M059J (cell line): ENCODE results near the gene PPP1R3E. TPM values are rescaled to one million over a fixed set of nuclear protein-coding genes. Genes with fewer than 3 reads are reported as not detected.
A peak's percentile ranks its signal among the peaks of the same experiment; 100 is the strongest.

Experiments used
- DNase-seq: peaks from one replicate; pipeline ENCODE4 v3.0.0-alpha.2; 2012; ENCODE audit warnings: low read depth
- total RNA-seq: library from RNA; depleted of rRNA; stranded (reverse); fragments of >200 nt; shearing (Covaris generic); gene quantifications from 2 replicates; pipeline ENCODE4 v1.2.3, GENCODE V29; 2014; rRNA removed

Gene PPP1R3E
- total RNA-seq, 1 experiment from 2014 or later: 3.0 TPM

DNA sequence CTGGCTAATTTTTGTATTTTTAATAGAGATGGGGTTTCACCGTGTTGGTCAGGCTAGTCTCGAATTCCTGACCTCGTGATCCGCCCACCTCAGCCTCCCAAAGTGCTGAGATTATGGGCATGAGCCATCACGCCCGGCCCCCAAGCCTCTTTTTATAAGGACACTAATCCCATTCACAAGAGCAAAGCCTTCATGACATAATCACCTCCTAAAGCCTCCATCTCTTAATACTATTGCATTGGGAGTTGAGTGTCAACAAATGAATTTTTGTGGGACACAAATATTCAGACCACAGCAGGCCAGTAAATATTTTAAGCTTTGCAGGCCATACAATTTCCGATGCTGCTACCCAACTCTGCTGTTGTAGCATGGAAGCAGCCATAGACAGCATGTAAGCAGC, 54.1 kb downstream of the PPP1R3E start:
- peak; percentile 65 for DNase-seq

Other genes starting within 250 kb of the PPP1R3E start
- gene CDH24, start 245.3 kb downstream of the PPP1R3E start, total RNA-seq: 7.5 and 13.7 TPM in 2 replicates
- gene ACIN1, start 207.7 kb downstream of the PPP1R3E start, total RNA-seq: 47.1 and 64.0 TPM in 2 replicates
- gene C14orf119, start 207.4 kb downstream of the PPP1R3E start, total RNA-seq: 67.5 and 78.5 TPM in 2 replicates
- gene CIROP, start 197.9 kb downstream of the PPP1R3E start, total RNA-seq: not detected in 2 replicates
- gene CEBPE, start 183.6 kb downstream of the PPP1R3E start, total RNA-seq: not detected in 2 replicates
- gene SLC7A8, start 119.2 kb downstream of the PPP1R3E start, total RNA-seq: 3.0 and 4.0 TPM in 2 replicates
- not detected in 2 replicates for gene RNF212B, start 64.9 kb downstream of the PPP1R3E start, total RNA-seq
- 9.1 and 11.9 TPM in 2 replicates for gene HOMEZ, start 16.7 kb downstream of the PPP1R3E start, total RNA-seq
- 9.5 and 17.1 TPM in 2 replicates for gene BCL2L2, start 4.0 kb upstream of the PPP1R3E start, total RNA-seq
- 80.8 and 89.2 TPM in 2 replicates for gene PABPN1, start 18.6 kb upstream of the PPP1R3E start, total RNA-seq
- 4.6 and 8.6 TPM in 2 replicates for gene SLC22A17, start 50.0 kb upstream of the PPP1R3E start, total RNA-seq
- gene EFS, start 62.3 kb upstream of the PPP1R3E start, total RNA-seq: 0.12 and 0.64 TPM in 2 replicates
- not detected in 2 replicates for gene IL25, start 70.0 kb upstream of the PPP1R3E start, total RNA-seq
- not detected in 2 replicates for gene CMTM5, start 74.2 kb upstream of the PPP1R3E start, total RNA-seq
- gene MYH6, start 105.4 kb upstream of the PPP1R3E start, total RNA-seq: not detected in 2 replicates
- not detected in 2 replicates for gene MYH7, start 132.8 kb upstream of the PPP1R3E start, total RNA-seq
- gene NGDN, start 166.8 kb upstream of the PPP1R3E start, total RNA-seq: 37.3 and 46.4 TPM in 2 replicates
- 0.05 TPM in 1 of 2 replicates, not detected in the other for gene ZFHX2, start 248.9 kb upstream of the PPP1R3E start, total RNA-seq